HepG2 (cell line): ENCODE results near the gene UBFD1. TPM values are rescaled to one million over a fixed set of nuclear protein-coding genes. Genes with fewer than 3 reads are reported as not detected.

Experiments
- FOSL2 ChIP-seq: sonication (generic); formaldehyde crosslinking; IDR thresholded peaks from 2 replicates; pipeline ENCODE4 v1.4.0; 2020; ENCODE audit warnings: missing genetic modification reagents
- KLF16 ChIP-seq, 2 experiments: sonication (generic) in 1 of 2; formaldehyde crosslinking in 1 of 2; IDR thresholded peaks; 2 replicates each; pipeline versions ENCODE4 v1.6.1 to v1.8.0; 2016 to 2023; ENCODE audit warnings: missing genetic modification reagents in 2 of 2, missing compliant biosample characterization in 1 of 2
- NR1H2 ChIP-seq: sonication (generic); formaldehyde crosslinking; IDR thresholded peaks from 2 replicates; pipeline ENCODE4 v1.8.1; 2022; ENCODE audit warnings: low read depth, missing genetic modification reagents, borderline replicate concordance
- RFXANK ChIP-seq: IDR thresholded peaks from 2 replicates; pipeline ENCODE4 v1.6.1; 2016
- SAP130 ChIP-seq: IDR thresholded peaks from 2 replicates; pipeline ENCODE4 v1.6.1; 2016; ENCODE audit warnings: low read depth
- ZNF549 ChIP-seq: sonication (generic); formaldehyde crosslinking; IDR thresholded peaks from 2 replicates; pipeline ENCODE4 v1.5.0; 2020; ENCODE audit warnings: missing genetic modification reagents
- ZNF567 ChIP-seq: sonication (generic); formaldehyde crosslinking; IDR thresholded peaks from 2 replicates; pipeline ENCODE4 v1.8.1; 2023; ENCODE audit warnings: mild to moderate bottlenecking, missing genetic modification reagents, borderline replicate concordance
- ZNF704 ChIP-seq: sonication (generic); formaldehyde crosslinking; IDR thresholded peaks from 2 replicates; pipeline ENCODE4 v1.8.1; 2023; ENCODE audit warnings: mild to moderate bottlenecking, inconsistent platforms, moderate library complexity, missing genetic modification reagents, borderline replicate concordance
- ZNF724P ChIP-seq: sonication (generic); formaldehyde crosslinking; IDR thresholded peaks from 2 replicates; pipeline ENCODE4 v1.8.0; 2022; ENCODE audit warnings: missing genetic modification reagents, borderline replicate concordance
- ZNF784 ChIP-seq: sonication (generic); formaldehyde crosslinking; IDR thresholded peaks from 2 replicates; pipeline ENCODE4 v1.5.1; 2020; ENCODE audit warnings: missing genetic modification reagents, mild to moderate bottlenecking, borderline replicate concordance
- ZNF816 ChIP-seq: sonication (generic); formaldehyde crosslinking; IDR thresholded peaks from 2 replicates; pipeline ENCODE4 v1.8.0; 2022; ENCODE audit warnings: missing genetic modification reagents, mild to moderate bottlenecking, borderline replicate concordance
- polyA plus RNA-seq, 8 experiments: library from polyadenylated mRNA; depleted of rRNA in 3 of 8; stranded (reverse) in 7 of 8; unstranded in 1 of 8; fragments of >200 nt; fragmentation: Illumina TruSeq in 4 of 8; extraction: Trizol in 4 of 8; gene quantifications; 2 replicates each; pipeline versions ENCODE4 v1.2.1 to v1.2.3, GENCODE V29; 2011 to 2016; ENCODE audit warnings: low read depth in 4 of 8, missing spikeins in 1 of 8, mixed read lengths in 1 of 8; ENCODE audit not compliant: insufficient read depth in 1 of 8
- total RNA-seq, 5 experiments: library from RNA; depleted of rRNA; stranded (reverse); fragments of >200 nt; fragmentation: Illumina TruSeq; extraction: Trizol; gene quantifications; 2 replicates each; pipeline ENCODE4 v1.2.3, GENCODE V29; 2016; ENCODE audit warnings: low read depth in 1 of 5
- TF ChIP-seq, protein P1 (sequence below): IDR thresholded peaks from 2 replicates; pipeline ENCODE4 v1.6.1; 2012; ENCODE audit warnings: low read length, improper control_type of control experiment
- TF ChIP-seq, protein P2 (sequence below): sonication (generic); formaldehyde crosslinking; IDR thresholded peaks from 2 replicates; pipeline ENCODE4 v1.8.1; 2023; ENCODE audit warnings: missing genetic modification reagents, mild to moderate bottlenecking, borderline replicate concordance
- TF ChIP-seq, protein P3 (sequence below): sonication (generic); formaldehyde crosslinking; IDR thresholded peaks from 2 replicates; pipeline ENCODE4 v1.4.0; 2020; ENCODE audit warnings: missing genetic modification reagents

UBFD1 gene
- total and polyA plus RNA-seq, 2 of the 13 experiments (the other 11 are each of a cell fraction or from before 2014, with no cell fraction given): 100 to 111 TPM

- TF ChIP-seq ZNF704 (CRISPR knock-in tag): no peak
- TF ChIP-seq NR1H2 (CRISPR knock-in tag): no peak
- no peak for TF ChIP-seq KLF16 (CRISPR knock-in tag; IDR thresholded peaks at IDR 0.05)
- TF ChIP-seq, protein P1, sequence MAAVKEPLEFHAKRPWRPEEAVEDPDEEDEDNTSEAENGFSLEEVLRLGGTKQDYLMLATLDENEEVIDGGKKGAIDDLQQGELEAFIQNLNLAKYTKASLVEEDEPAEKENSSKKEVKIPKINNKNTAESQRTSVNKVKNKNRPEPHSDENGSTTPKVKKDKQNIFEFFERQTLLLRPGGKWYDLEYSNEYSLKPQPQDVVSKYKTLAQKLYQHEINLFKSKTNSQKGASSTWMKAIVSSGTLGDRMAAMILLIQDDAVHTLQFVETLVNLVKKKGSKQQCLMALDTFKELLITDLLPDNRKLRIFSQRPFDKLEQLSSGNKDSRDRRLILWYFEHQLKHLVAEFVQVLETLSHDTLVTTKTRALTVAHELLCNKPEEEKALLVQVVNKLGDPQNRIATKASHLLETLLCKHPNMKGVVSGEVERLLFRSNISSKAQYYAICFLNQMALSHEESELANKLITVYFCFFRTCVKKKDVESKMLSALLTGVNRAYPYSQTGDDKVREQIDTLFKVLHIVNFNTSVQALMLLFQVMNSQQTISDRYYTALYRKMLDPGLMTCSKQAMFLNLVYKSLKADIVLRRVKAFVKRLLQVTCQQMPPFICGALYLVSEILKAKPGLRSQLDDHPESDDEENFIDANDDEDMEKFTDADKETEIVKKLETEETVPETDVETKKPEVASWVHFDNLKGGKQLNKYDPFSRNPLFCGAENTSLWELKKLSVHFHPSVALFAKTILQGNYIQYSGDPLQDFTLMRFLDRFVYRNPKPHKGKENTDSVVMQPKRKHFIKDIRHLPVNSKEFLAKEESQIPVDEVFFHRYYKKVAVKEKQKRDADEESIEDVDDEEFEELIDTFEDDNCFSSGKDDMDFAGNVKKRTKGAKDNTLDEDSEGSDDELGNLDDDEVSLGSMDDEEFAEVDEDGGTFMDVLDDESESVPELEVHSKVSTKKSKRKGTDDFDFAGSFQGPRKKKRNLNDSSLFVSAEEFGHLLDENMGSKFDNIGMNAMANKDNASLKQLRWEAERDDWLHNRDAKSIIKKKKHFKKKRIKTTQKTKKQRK: no peak
- no peak for TF ChIP-seq SAP130 (CRISPR knock-in tag)
- no peak for TF ChIP-seq FOSL2 (CRISPR knock-in tag)
- no peak for TF ChIP-seq ZNF724P
- TF ChIP-seq, protein P2, sequence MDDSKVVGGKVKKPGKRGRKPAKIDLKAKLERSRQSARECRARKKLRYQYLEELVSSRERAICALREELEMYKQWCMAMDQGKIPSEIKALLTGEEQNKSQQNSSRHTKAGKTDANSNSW (CRISPR knock-in tag): no peak
- no peak for TF ChIP-seq RFXANK (CRISPR knock-in tag)
- no peak for TF ChIP-seq ZNF549 (CRISPR knock-in tag)
- no peak for TF ChIP-seq ZNF567
- no peak for TF ChIP-seq ZNF816 (CRISPR knock-in tag)
- TF ChIP-seq ZNF784 (CRISPR knock-in tag): no peak; the same call in 1 of the 2 replicates
- TF ChIP-seq, protein P3, sequence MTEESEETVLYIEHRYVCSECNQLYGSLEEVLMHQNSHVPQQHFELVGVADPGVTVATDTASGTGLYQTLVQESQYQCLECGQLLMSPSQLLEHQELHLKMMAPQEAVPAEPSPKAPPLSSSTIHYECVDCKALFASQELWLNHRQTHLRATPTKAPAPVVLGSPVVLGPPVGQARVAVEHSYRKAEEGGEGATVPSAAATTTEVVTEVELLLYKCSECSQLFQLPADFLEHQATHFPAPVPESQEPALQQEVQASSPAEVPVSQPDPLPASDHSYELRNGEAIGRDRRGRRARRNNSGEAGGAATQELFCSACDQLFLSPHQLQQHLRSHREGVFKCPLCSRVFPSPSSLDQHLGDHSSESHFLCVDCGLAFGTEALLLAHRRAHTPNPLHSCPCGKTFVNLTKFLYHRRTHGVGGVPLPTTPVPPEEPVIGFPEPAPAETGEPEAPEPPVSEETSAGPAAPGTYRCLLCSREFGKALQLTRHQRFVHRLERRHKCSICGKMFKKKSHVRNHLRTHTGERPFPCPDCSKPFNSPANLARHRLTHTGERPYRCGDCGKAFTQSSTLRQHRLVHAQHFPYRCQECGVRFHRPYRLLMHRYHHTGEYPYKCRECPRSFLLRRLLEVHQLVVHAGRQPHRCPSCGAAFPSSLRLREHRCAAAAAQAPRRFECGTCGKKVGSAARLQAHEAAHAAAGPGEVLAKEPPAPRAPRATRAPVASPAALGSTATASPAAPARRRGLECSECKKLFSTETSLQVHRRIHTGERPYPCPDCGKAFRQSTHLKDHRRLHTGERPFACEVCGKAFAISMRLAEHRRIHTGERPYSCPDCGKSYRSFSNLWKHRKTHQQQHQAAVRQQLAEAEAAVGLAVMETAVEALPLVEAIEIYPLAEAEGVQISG (CRISPR knock-in tag): no peak
These were observed 48.7 kb upstream of the UBFD1 start (continued) for GRCh38 chr16:23508589-23509440.
